GM19351 (cell line): ENCODE data around the gene TDRD12.

Experiments
- ATAC-seq: cut with Tn5 transposase; IDR thresholded peaks from one replicate; pipeline ENCODE4 v1.9.1; 2021; ENCODE audit warnings: mild to moderate bottlenecking, moderate library complexity; ENCODE audit not compliant: unreplicated experiment

TDRD12 gene

DNA sequence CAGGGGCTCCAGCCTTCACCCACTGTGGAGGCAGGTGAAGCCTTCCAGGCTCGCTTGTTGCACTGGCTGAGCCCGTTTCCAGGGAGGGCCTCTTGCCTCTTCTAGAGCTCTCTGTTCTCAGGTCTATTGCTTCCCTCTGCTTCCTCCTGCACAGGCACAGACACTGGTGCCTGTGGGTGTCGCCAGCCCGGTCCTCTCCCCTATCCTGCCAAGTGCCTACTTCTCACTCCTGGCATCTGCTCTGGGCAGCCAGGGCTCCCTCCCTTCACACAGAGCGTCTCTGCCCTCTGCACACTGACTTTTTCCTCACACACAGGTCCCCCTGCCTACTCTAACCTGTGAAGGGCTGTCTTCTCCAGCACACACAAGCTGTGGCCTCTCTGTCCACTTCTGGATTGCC, 89.7 kb downstream of the TDRD12 start:
- no peak for ATAC-seq

GRCh38 chr19:32809754-32810153, 90.2 kb downstream of the TDRD12 start:
- ATAC-seq: no peak

DNA sequence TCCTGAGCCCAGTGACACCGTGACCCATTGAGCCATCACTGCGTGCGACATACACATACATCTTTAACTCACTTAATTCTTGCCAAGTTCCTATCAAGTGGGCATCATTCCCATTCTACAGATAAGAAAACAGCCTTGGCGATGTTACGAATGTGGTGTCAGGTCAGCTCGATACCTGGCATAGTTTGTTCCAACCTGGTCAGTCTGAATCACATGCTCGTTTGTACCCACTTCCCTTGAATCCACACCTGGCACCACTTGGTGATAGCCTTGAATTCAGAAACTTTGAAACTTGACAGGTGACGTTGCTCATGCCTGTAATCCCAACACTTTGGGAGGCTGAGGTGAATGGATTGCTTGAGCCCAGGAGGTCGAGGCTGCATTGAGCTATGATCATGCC, 90.9 kb downstream of the TDRD12 start:
- no peak for ATAC-seq

- ATAC-seq: no peak
Measured at GRCh38 chr19:32811151-32811550, 91.6 kb downstream of the TDRD12 start.

DNA sequence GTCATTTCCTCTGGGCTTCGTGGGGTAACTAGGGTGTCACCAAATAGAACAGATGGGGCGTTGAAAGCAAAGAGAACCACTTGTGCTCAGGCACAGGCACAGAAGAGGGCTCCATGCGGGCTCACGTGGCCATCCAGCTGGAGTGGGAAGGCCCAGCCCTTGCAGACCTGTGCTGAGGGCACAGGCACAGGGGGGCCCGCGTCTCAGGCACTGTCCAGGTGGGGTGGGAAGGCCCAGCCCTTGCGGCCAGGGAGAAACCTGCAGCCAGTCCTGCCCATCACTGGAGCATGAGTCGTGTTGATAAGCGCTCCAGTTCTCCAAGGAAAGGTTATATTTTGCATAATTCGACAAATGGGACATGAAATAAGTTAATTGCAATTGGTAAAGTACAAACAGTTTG, 92.5 kb downstream of the TDRD12 start:
- no peak for ATAC-seq

- ATAC-seq: no peak
Measured at GRCh38 chr19:32812571-32812970, 93.0 kb downstream of the TDRD12 start.

DNA sequence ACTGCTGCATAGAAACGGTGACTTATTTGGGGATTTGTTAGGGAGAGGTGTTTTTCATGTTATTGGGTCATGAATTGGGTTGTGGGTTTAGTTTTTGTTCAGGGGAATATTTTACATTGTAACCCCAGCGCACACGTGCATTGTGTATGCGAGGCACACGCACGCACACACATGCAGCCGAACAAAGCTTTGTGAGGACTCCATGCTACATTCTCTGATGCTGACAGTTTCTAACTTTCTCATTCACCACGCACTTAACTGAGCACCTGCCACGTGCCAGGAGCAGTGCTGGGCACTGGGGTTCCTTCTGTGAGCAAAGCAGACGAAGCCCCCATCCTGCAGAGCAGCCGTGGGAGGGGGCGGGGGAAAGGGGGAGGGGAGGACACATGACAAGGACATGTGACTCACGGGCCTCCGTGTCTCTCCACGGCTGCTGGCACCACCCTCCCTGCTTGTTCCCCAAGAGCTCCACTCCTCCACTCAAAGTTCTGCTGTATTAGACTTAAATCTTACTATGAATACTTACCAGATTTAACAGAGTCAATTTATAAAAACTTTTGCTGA, 94.4 kb downstream of the TDRD12 start:
- ATAC-seq: no peak

- no peak for ATAC-seq
Measured at GRCh38 chr19:32814624-32815023, 95.1 kb downstream of the TDRD12 start.

DNA sequence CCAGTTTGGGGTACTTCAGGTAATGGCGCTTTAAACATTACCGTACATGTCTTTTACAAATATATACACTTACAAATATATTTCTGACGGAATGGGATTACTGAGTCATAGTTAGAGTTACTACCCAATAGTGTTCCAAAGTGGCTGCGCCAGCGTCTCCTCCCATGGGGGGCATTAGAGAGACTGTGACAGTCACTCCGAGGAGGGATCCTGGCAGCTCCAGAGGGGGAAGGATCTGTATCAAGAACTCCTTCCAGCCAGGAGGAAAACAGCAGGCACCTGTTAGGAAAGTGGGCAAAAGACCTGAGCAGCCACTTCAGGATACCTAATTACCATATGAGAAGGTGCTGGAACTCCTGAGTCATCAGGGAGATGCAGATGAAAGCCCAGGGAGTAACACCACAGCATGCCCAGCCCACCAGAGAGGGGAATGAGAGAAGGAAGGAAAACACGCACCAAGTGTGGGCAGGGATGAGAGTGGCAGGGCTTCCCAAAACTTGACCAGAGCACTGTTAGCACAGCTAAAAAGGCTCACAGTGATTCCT, 97.1 kb downstream of the TDRD12 start:
- no peak for ATAC-seq

- no peak for ATAC-seq
Measured at GRCh38 chr19:32817569-32818476, 98.3 kb downstream of the TDRD12 start.

DNA sequence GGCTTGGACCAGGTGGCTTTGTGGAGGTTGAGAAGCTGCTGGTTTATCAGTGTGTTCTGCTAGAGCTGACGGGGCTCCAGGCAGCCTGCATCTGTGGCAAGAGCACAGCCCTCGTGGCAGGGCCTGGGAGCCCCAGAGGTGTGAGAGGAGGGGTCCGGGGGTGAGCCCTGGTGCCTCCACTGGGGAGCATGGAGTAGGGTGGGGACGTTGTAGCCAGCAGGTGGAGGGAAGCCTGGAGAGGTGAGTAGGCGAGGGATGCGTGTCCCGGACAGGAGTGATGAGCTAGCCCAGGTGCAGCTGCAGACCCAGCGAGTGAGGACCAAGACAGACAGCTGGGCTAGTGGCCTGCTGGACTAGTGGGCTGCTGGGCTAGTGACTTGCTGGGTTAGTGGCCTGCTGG, 99.0 kb downstream of the TDRD12 start:
- ATAC-seq: no peak

- no peak for ATAC-seq
Measured at GRCh38 chr19:32819419-32820400, 100.1 kb downstream of the TDRD12 start.

- ATAC-seq: no peak
Measured at GRCh38 chr19:32822916-32823746, 103.6 kb downstream of the TDRD12 start.

DNA sequence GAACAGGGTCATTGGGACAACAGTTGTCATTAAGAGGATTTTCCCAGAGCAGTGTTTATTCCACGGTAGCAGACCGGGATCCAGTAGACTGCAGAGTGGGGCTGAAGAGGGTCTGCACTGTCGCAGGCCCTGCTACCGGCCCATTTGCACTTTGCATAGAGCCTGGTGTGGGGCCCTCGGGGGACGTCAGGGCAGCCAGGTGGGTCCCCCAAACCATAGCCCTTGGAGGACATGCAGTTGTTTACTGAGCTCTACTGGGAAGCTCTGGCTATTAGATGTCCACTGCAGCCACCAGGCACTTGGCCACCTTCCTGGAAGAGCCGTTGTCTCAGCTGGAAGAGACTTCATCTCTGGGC, 104.2 kb downstream of the TDRD12 start:
- no peak for ATAC-seq

GRCh38 chr19:32824191-32824751, 104.7 kb downstream of the TDRD12 start:
- no peak for ATAC-seq

- no peak for ATAC-seq
Measured at GRCh38 chr19:32824916-32825608, 105.5 kb downstream of the TDRD12 start.

- ATAC-seq: no peak
Measured at GRCh38 chr19:32828139-32828538, 108.6 kb downstream of the TDRD12 start.

- ATAC-seq: no peak
Measured at GRCh38 chr19:32828643-32829344, 109.2 kb downstream of the TDRD12 start.
